GM18868 (cell line): ENCODE data around the gene ANTKMT.

ENCODE experiments used
- ATAC-seq: cut with Tn5 transposase; IDR thresholded peaks from one replicate; pipeline ENCODE4 v1.9.1; 2021; ENCODE audit warnings: mild to moderate bottlenecking, moderate library complexity; ENCODE audit not compliant: unreplicated experiment

The ANTKMT gene

GRCh38 chr16:726188-726437, 5.2 kb downstream of the ANTKMT start:
- ATAC-seq, result no peak

DNA sequence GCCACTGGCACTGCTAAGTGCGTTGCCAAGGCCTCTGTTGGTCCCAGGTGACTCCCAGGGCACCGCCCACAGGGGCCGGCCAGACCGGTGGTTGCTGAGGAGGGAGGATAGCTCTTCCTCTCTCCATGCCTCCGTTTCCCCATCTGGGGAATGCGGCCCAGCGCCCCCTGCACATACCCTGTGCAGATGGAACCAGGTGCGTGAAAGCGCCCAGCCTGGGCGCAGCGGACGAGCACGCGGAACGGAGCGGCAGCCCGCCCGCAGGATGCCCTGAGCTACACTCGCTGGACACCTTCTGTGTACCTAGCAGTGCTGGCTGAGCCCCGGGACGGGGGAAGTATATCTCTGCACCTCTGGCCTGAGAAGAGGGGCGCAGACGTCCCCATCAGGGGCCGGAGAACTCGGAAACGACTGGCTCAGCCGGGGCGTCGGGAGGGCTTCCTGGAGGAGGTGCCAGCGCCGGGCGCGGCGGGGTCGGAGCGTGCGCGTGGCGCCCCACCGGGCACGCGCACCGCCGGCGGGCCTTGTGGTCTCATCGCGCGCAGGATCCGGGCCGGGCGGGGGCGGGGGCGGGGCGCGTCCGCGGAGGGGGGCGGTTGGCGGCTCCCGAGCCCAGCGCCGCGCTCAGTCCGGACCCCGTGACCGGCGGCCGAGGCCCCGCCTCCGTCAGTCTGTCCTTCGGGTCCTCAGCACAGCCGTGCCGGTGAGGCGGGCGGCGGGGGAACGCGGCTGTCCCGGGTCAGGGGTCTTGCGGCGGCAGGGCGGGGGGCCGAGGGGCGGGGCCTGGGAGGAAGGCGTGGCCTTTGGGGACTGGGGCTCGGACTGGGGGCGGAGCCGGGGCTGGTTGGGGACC, 5.7 kb downstream of the ANTKMT start, which contains the start of the genes CCDC78 and HAGHL:
Gene CCDC78 (minus strand): TSS at position 6 of the 853 bp plus-strand sequence. CDS start 76 bp downstream, outside the sequence.
Gene HAGHL (plus strand): TSS at position 669 of the 853 bp plus-strand sequence. CDS start 404 bp downstream, outside the sequence.
- no peak for ATAC-seq

- no peak for ATAC-seq
Measured at GRCh38 chr16:727291-727977, 6.5 kb downstream of the ANTKMT start.

DNA sequence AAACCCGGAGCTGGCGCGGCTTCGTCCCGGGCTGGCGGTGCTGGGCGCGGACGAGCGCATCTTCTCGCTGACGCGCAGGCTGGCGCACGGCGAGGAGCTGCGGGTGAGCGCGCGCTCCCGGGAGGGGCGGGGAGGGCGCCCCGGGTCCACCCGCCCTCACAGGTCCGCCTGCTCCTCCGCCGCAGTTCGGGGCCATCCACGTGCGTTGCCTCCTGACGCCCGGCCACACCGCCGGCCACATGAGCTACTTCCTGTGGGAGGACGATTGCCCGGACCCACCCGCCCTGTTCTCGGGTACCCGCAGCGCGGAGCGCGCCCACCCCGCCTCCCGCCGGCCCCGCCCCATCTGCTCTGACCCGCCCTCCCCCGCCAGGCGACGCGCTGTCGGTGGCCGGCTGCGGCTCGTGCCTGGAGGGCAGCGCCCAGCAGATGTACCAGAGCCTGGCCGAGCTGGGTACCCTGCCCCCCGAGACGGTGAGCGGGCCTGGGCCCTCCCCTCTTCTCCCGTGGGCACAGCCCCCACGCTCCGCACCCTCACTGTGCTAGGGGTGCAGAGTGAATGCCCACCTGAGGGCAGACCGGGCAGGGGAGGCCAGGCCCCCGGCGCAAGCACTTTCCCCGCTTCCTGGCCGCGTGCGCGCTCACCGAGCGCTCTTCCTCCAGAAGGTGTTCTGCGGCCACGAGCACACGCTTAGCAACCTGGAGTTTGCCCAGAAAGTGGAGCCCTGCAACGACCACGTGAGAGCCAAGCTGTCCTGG, 7.4 kb downstream of the ANTKMT start:
- ATAC-seq, result no peak

- no peak for ATAC-seq
Measured at GRCh38 chr16:728890-729744, 8.2 kb downstream of the ANTKMT start.

- no peak for ATAC-seq
Measured at GRCh38 chr16:729768-730665, 9.1 kb downstream of the ANTKMT start.

DNA sequence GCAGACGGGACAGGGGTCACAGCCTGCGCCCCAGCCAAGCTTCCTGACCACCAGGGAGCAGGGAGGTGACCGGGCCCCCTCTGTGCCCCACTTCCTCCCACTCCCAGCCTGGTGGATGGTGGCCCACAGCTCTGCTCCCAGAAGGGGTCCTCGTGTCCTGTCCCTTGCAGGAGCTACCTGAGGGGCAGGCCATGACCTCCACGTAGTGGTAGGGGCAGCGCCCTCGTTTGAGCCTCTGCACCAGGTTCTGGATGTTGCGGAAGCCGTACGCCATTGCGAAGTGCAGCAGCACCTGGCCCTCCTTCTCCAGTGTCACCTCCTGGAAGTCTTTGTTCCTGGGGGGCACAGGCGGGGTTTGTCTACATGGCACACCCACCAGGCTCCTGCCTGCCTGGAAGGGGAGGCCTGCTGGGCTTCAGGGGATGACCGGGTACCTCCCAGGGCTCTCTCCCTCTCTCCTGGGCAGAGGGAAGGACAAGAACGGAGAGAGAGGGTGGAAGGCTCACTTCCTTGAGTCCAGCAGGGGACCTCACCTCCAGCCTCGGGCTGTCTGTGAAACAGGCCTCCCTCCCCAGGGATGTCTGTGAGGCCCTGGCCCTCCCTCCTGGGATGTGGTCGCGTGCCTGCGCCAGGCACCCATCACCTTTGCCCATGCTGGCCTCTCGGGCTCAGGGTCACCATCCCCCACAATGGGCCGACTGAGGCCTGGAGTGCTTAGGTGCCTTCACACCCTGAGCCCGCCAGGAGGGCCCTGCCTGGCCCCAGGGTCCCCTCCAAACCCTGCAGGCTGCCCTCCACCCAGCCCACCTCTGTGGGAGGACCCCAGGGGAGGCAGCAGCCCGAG, 9.9 kb downstream of the ANTKMT start:
- ATAC-seq, result no peak

DNA sequence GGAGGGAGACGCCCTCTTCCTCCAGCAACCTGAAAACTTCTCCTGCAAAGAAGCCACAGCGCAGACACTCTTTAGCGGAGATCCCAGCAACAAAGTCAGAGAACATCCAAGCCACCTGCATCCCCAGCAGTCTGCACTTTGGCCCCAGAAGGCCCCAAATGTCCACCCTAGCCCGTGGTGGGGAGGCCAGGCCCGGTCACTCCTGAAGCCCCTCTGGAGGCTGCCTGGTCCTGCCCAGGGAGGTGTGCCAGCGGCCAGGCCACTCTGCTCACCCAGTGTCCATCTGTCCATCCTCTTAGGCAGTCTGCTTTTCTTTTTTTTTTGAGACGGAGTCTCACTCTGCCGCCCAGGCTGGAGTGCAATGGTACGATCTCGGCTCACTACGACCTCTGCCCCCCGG, 11.4 kb downstream of the ANTKMT start:
- ATAC-seq, result no peak

DNA sequence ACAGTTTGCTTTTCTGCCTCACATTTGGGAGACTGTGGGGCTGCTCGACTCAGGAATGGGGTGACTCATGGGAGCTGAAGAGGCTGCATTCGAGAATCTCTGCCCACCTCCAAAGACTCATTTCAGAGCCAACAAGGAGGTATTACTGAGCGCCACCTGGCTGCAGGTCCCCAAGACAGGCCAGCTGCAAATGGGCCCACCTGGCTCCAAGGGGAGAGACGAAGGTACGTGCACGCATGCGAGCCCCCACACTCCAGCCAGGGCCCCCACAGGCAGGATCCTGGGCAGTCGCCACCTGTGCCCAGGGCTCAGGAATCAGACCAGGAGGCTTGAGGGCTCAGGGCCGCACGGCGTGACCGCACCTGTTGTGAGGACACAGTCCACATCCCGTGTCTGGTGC, 12.0 kb downstream of the ANTKMT start:
- no peak for ATAC-seq

DNA sequence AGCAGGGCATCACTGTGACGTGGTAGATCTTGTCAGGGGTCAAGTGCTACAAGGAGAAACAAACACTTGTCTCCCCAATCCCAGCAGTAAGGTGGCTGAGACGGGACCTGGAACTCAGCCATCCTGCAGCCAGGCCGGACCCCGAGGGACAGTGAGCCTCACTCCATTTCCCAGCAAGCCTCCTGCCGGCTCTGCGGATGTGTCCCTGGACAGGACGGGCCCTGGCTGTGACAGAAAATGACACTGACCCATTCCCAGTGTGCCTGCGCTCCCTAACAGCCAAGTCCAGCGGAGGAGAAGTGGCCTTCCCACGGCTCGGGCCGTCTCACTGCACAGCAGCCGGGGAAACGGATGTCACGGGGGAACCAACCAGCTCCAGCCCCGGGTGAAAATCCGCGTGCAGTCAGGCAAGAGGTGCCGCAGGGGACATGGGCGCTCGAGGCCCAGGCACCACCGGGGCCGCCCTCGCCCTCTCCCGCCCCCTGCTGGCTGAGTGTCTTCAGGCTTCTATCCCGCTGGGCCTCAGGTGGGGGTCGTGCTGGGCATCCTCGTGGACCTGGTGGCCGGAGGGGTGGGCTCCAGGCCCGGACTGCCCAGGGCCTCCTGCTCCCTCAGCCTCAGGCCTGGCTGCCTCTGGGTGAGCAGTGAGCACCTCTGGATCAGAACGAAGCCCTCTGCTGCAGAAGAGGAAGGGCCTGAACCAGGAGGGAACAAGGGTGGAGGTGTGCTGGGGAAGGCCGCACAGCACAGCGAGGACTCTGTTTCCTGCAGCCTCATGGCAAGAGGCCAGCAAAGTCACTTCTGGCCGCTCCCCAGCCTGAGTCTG, 12.6 kb downstream of the ANTKMT start:
- no peak for ATAC-seq

GRCh38 chr16:734208-734980, 13.4 kb downstream of the ANTKMT start:
- no peak for ATAC-seq

DNA sequence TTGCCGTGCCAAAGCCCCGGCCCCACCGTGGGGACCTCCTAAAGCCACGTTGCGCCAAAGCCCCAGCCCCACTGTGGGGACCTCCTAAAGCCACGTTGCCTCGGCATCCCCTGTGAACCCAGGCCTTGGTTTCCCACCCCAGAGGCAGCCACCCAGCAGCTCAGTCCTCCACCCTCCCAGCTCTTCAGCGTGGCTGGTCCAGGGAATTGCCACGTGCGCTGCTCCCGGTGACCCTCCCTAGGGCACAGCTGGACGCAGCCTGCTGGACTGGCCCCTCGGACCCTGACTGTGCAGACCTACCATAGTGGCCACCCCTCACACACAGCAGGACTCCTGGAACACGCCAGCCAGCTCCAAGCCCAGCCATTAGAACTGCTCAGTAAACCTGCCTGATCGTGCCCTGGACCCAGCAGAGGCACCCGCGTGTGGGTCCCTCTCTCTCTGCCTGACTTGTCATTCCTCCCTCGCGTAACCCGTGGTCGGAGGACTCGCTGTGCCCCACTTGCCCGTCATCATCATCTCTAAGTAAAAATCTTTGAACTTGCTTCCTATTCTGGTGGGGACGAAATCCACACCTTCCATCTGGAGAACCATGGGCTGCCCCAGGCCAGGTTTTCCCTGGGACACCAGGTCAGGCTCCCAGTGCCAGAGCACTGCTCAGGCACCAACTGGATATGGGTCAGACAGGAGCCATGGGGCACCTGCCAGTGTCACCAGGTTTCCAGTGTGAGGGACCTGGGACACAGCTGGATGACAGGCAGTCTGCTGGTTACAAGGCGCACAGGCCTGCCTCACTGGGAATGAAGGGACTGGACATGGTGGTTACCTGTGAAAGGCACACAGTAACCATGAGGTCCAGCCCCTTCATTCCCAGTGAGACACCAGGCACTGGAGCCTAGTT, 14.3 kb downstream of the ANTKMT start:
- ATAC-seq, result no peak

DNA sequence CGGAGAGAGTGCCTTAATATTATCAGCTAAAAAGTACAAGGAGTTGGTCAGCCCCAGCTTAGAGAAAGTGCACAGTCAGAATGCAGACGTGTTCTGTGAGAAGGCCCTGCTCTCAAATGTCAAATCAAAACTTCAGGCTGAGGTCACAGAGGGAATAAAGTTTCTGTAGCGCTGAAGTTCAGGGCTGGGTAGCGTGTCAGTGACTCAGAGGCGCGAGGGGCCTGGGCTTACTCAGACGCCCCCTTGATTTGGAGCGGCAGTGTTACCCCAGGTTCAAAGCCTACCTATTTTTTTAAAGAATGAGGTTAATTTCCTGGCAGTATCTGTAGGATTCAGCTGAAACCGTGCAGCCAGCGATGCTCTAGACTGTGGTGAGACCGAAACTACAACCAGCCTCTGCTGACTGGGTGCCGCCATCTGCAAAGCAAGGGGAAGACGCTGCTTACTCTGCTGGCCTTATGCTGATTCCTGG, 15.1 kb downstream of the ANTKMT start:
- ATAC-seq, result no peak

GRCh38 chr16:736936-737481, 16.1 kb downstream of the ANTKMT start:
- no peak for ATAC-seq

DNA sequence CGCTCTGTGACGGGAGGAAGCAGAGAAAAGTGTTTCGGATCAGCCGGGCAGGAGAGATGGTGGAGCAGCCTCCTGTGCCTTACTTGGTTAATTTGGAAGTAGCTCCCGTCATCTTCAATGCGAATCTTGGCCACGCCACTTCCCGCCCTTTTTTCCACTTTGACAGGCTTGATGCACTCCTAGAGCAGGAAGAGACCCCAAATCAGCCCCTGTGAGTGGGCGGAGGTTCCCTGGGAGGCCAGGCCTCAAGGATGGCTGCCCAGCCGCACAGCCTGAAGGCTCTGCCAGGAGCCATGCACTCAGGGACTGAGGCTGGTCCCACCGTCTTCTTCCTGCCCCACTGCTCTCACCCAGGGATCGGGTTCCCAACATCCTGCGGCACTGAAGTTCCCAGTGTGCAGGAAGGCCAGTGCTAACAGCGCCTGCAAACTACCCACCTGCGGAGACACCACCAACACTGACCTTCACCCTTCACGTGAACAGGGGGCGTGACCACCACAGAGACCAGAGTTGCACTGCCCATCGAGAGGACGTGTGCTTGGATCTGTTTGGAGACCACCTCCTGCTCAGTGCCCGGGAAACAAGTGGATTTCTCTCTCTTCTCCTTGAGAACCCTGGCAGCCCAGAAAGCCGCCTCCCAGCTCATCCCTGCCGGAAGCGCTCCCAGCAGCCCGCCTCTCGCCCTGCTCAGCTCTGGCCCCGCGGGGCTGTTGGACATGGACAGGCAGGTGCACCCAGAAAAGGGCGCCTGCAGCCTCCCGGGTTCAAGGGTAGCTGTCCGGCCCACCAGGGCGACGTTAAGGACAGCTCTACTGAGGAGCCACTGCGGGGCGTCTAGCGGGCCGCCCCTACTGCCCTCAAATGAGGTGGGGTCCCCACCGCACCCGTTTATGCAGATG, 18.9 kb downstream of the ANTKMT start:
- no peak for ATAC-seq
